Esophagus squamous epithelium (tissue), 4 donors: ENCODE measurements around the gene DNAH9.

Experiments
- POLR2A ChIP-seq, 4 donors: fragments of 450-650 bp; IDR thresholded peaks; one replicate each; pipeline ENCODE4 v1.6.1; 2017; ENCODE audit warnings: antibody characterized with exemption in 4 of 4, mild to moderate bottlenecking in 4 of 4, moderate library complexity in 3 of 4
- TF ChIP-seq, protein P1 (sequence below), 6 experiments: fragments of 450-650 bp in 4 of 6; fragments of 200-600 bp in 2 of 6; sonication (generic) in 2 of 6; IDR thresholded peaks; one replicate each; pipeline ENCODE4 v1.5.1; 2016 to 2019; ENCODE audit warnings: antibody characterized with exemption in 6 of 6, mild to moderate bottlenecking in 4 of 6, moderate library complexity in 4 of 6

DNA sequence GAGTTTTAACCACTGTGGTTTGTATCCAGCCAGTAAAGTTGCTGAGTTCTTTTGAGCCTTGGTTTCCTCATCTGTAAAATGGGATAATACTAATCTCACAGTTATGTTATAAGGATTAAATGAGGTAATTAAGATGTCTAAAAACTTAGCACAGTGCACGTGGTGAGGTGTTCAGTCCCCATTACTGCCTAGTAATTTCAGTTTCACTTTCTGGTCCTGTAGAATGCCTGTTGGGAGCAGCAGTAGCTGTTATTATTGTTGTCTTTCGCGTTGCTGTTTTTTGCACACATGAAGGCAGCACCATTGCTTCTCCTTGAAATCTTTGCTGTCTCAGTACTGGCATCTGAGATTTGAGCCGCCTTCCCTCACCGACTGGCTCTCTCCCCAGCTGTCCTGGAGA, 182.4 kb downstream of the DNAH9 start:
- TF ChIP-seq, protein P1, sequence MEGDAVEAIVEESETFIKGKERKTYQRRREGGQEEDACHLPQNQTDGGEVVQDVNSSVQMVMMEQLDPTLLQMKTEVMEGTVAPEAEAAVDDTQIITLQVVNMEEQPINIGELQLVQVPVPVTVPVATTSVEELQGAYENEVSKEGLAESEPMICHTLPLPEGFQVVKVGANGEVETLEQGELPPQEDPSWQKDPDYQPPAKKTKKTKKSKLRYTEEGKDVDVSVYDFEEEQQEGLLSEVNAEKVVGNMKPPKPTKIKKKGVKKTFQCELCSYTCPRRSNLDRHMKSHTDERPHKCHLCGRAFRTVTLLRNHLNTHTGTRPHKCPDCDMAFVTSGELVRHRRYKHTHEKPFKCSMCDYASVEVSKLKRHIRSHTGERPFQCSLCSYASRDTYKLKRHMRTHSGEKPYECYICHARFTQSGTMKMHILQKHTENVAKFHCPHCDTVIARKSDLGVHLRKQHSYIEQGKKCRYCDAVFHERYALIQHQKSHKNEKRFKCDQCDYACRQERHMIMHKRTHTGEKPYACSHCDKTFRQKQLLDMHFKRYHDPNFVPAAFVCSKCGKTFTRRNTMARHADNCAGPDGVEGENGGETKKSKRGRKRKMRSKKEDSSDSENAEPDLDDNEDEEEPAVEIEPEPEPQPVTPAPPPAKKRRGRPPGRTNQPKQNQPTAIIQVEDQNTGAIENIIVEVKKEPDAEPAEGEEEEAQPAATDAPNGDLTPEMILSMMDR (IDR thresholded peaks at IDR 0.05) = no peak
- no peak for TF ChIP-seq POLR2A (IDR thresholded peaks at IDR 0.05)
